Epithelial cell of proximal tubule (primary cell): ENCODE measurements around the gene C5. TPM values are rescaled to one million over a fixed set of nuclear protein-coding genes. Genes with fewer than 3 reads are reported as not detected.

Experiments used
- DNase-seq: peaks from one replicate; pipeline ENCODE4 v3.0.0-alpha.2; 2011; ENCODE audit warnings: low read depth
- H3K4me3 ChIP-seq: 2 replicates; pipeline ENCODE4 v1.5.1; 2011; ENCODE audit warnings: low read depth, mild to moderate bottlenecking, low read length
- total RNA-seq: library from RNA; depleted of rRNA; stranded (reverse); fragments of >200 nt; gene quantifications from 2 replicates; pipeline ENCODE4 v1.2.3, GENCODE V29; 2015
- TF ChIP-seq, protein P1 (sequence below): conservative IDR thresholded peaks from 2 replicates; pipeline ENCODE4 v1.5.1; 2012; ENCODE audit warnings: low read depth, mild to moderate bottlenecking, low read length

The C5 gene
- total RNA-seq, 1 donor from 2014 or later = 0.52 TPM

GRCh38 chr9:120933310-120934055 lies 116.6 kb downstream of the C5 start:
- DNase-seq = no peak
- no peak overlapping the region for H3K4me3 ChIP-seq
- TF ChIP-seq, protein P1, sequence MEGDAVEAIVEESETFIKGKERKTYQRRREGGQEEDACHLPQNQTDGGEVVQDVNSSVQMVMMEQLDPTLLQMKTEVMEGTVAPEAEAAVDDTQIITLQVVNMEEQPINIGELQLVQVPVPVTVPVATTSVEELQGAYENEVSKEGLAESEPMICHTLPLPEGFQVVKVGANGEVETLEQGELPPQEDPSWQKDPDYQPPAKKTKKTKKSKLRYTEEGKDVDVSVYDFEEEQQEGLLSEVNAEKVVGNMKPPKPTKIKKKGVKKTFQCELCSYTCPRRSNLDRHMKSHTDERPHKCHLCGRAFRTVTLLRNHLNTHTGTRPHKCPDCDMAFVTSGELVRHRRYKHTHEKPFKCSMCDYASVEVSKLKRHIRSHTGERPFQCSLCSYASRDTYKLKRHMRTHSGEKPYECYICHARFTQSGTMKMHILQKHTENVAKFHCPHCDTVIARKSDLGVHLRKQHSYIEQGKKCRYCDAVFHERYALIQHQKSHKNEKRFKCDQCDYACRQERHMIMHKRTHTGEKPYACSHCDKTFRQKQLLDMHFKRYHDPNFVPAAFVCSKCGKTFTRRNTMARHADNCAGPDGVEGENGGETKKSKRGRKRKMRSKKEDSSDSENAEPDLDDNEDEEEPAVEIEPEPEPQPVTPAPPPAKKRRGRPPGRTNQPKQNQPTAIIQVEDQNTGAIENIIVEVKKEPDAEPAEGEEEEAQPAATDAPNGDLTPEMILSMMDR = no peak

DNA sequence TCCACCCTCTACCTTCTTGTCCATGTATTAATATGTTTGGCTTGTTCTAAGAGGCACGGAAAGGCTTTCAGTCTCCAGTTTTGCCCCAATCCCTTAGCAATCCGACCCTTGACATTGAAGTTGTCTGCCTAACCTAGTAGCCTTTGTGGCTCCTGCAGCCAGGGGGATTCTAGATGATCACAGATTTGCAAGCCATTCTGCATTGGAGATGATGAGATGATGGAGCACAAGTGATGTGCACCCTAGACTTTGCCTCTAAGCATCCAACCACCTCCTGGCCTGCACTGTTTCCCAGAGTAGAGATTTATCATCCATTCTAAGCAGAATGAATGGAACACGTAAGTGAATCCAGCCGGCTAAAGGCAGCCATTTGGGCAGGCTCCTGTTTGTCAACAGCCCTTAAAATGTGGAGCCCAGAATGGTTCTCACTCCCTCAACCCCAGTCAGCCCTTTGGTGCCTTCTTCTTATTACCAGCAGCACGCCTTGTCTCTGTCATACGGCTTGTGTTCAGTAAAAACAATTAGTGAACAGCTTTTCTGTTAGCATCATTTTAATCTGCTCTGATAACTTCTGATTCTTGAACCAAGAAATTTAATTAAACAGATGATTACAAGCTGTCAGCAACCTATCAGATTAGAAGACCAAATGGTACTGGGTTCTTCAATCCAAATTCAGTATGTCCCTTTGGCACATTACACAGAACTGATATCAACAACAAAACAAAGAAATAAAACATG lies 117.8 kb downstream of the C5 start:
- TF ChIP-seq, protein P1 = no peak
- H3K4me3 ChIP-seq = no peak overlapping the region
- no peak for DNase-seq

GRCh38 chr9:120931231-120932085 lies 118.6 kb downstream of the C5 start:
- TF ChIP-seq, protein P1 = no peak
- DNase-seq = no peak
- H3K4me3 ChIP-seq = no peak overlapping the region

DNA sequence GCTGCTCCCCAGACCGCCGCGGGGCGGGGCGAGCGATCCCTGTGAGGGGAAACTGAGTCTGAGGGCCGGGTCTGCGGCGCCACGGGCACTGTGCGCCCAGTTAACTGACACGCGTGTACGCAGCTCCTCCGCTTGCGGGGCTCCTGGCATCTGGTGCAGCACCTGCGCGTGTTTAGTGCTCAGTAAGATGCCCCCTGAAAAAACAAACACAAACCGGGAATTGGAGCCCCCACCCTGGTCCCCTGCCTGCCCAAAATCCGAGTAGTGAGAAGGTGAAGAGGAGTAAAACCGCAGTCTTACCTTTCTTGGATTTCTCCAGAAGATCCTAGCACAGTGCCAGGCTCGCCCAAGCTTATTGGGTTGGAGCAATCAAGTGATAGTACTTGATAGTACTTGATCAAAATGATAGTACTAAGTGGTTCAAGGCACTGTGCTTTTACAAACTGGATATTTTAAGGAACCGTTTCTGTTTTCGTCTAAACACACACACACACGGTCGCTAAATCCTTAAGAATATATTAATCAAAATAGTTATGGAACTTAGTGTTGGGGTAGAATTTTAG lies 120.8 kb downstream of the C5 start:
- no peak for DNase-seq
- TF ChIP-seq, protein P1 = no peak
- H3K4me3 ChIP-seq = peak overlapping the region; percentile 78

- H3K4me3 ChIP-seq = peak overlapping the region; percentile 78
- TF ChIP-seq, protein P1 = no peak
- no peak for DNase-seq
These were observed 121.4 kb downstream of the C5 start for GRCh38 chr9:120928483-120929228.

GRCh38 chr9:120928015-120928482 lies 122.0 kb downstream of the C5 start:
- no peak for DNase-seq
- H3K4me3 ChIP-seq = peak overlapping the region; percentile 78
- TF ChIP-seq, protein P1 = no peak
